ENCODE measurements around the gene ZFX.

The ZFX gene

DNA sequence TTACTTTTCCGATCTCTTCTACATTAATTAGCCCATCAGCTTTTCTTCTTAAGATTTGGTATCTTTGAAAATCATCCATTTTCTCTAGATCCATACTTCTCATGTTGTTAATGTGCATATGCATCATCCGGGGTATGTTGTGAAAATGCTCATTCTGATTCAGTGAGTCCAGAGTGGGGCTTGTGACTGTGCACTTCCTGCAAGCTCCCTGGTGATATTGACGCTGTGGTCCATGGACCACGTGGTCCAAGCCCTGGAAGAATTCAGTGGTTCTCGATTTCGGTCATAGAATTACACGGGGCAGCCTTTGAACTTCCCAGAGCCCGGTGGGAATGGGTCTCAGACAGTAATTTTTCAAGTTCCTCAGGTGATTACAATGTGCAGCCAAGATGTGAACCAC, 69.8 kb downstream of the ZFX start:
- Histone ChIP-seq H3K79me2 (ENCODE audit: insufficient read depth, low read length) (no peaks in the 10 kb centered on the region), H3K27ac (ENCODE audit: low read length) (no peak overlapping the region), H3K9me3 (ENCODE audit: insufficient read depth, low read length, severe bottlenecking) (no peaks in the 10 kb centered on the region), H3K4me3 (ENCODE audit: low read depth in 1 of 2, low read length in 2 of 2) (no peak overlapping the region), H2AFZ (ENCODE audit: low read depth, low read length) (no peak overlapping the region), H3K9ac (ENCODE audit: low read depth, low read length) (no peak overlapping the region), H4K20me1 (ENCODE audit: insufficient read depth, low read length) (no peaks in the 10 kb centered on the region), H3K4me1 (ENCODE audit: insufficient read depth, low read length) (no peaks in the 10 kb centered on the region), H3K27me3 (ENCODE audit: insufficient read depth, low read length, poor library complexity) (no peaks in the 10 kb centered on the region), H3K4me2 (ENCODE audit: insufficient read depth, low read length) (no peak overlapping the region), H3K36me3 (ENCODE audit: insufficient read depth, low read length) (no peaks in the 10 kb centered on the region)
- no peak for TF ChIP-seq EZH2 (IDR thresholded peaks at IDR 0.05; ENCODE audit: borderline replicate concordance, low read depth, low read length, severe bottlenecking)
- TF ChIP-seq, protein P1, sequence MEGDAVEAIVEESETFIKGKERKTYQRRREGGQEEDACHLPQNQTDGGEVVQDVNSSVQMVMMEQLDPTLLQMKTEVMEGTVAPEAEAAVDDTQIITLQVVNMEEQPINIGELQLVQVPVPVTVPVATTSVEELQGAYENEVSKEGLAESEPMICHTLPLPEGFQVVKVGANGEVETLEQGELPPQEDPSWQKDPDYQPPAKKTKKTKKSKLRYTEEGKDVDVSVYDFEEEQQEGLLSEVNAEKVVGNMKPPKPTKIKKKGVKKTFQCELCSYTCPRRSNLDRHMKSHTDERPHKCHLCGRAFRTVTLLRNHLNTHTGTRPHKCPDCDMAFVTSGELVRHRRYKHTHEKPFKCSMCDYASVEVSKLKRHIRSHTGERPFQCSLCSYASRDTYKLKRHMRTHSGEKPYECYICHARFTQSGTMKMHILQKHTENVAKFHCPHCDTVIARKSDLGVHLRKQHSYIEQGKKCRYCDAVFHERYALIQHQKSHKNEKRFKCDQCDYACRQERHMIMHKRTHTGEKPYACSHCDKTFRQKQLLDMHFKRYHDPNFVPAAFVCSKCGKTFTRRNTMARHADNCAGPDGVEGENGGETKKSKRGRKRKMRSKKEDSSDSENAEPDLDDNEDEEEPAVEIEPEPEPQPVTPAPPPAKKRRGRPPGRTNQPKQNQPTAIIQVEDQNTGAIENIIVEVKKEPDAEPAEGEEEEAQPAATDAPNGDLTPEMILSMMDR (IDR thresholded peaks at IDR 0.05; ENCODE audit: borderline replicate concordance, extremely low read depth, low read length, poor library complexity, severe bottlenecking), result no peak
- DNase-seq, result no peak
- ATAC-seq (ENCODE audit: insufficient read depth, low read depth), result no peak

DNA sequence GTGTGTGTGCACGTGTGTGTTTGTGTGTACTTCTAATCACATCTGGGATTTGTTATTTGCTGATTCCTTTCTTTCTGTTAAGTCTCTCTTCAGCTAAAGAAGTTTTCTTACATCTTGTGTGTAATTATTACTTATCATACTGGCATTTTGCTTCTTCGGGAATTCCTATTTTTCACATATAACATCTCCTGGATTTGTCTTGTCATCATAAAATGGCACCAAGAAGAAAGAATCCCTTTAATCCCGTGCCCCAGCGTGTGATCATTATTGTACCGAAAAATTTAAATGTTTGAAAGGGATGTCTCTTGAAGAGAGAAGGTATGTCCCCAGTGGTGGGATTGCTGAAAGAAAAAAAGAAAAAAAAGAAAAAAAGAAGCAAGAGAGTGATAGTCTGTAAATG, 72.3 kb downstream of the ZFX start:
- Histone ChIP-seq H3K9me3 (ENCODE audit: insufficient read depth, low read length, severe bottlenecking) (no peaks in the 10 kb centered on the region), H3K27me3 (ENCODE audit: insufficient read depth, low read length, poor library complexity) (no peaks in the 10 kb centered on the region), H3K4me3 (ENCODE audit: low read depth in 1 of 2, low read length in 2 of 2) (no peak overlapping the region), H3K36me3 (ENCODE audit: insufficient read depth, low read length) (no peaks in the 10 kb centered on the region), H3K4me1 (ENCODE audit: insufficient read depth, low read length) (no peaks in the 10 kb centered on the region), H3K9ac (ENCODE audit: low read depth, low read length) (no peak overlapping the region), H3K4me2 (ENCODE audit: insufficient read depth, low read length) (no peak overlapping the region), H3K27ac (ENCODE audit: low read length) (no peak overlapping the region), H3K79me2 (ENCODE audit: insufficient read depth, low read length) (no peaks in the 10 kb centered on the region), H4K20me1 (ENCODE audit: insufficient read depth, low read length) (no peaks in the 10 kb centered on the region), H2AFZ (ENCODE audit: low read depth, low read length) (no peak overlapping the region)
- TF ChIP-seq EZH2 (IDR thresholded peaks at IDR 0.05; ENCODE audit: borderline replicate concordance, low read depth, low read length, severe bottlenecking), result no peak
- TF ChIP-seq, protein P1 (IDR thresholded peaks at IDR 0.05; ENCODE audit: borderline replicate concordance, extremely low read depth, low read length, poor library complexity, severe bottlenecking), result no peak
- DNase-seq, result no peak
- no peak for ATAC-seq (ENCODE audit: insufficient read depth, low read depth)

- Histone ChIP-seq H3K27ac (ENCODE audit: low read length) (no peak overlapping the region), H3K4me2 (ENCODE audit: insufficient read depth, low read length) (no peak overlapping the region), H3K36me3 (ENCODE audit: insufficient read depth, low read length) (no peaks in the 10 kb centered on the region), H3K9ac (ENCODE audit: low read depth, low read length) (no peak overlapping the region), H3K27me3 (ENCODE audit: insufficient read depth, low read length, poor library complexity) (no peaks in the 10 kb centered on the region), H2AFZ (ENCODE audit: low read depth, low read length) (no peak overlapping the region), H3K79me2 (ENCODE audit: insufficient read depth, low read length) (no peaks in the 10 kb centered on the region), H4K20me1 (ENCODE audit: insufficient read depth, low read length) (no peaks in the 10 kb centered on the region), H3K4me3 (ENCODE audit: low read depth in 1 of 2, low read length in 2 of 2) (no peak overlapping the region), H3K4me1 (ENCODE audit: insufficient read depth, low read length) (no peaks in the 10 kb centered on the region), H3K9me3 (ENCODE audit: insufficient read depth, low read length, severe bottlenecking) (no peaks in the 10 kb centered on the region)
- TF ChIP-seq EZH2 (IDR thresholded peaks at IDR 0.05; ENCODE audit: borderline replicate concordance, low read depth, low read length, severe bottlenecking), result no peak
- TF ChIP-seq, protein P1 (IDR thresholded peaks at IDR 0.05; ENCODE audit: borderline replicate concordance, extremely low read depth, low read length, poor library complexity, severe bottlenecking), result no peak
- ATAC-seq (ENCODE audit: insufficient read depth, low read depth) (no peak), DNase-seq (no peak)
Measured at GRCh38 chrX:24225265-24225664, 75.7 kb downstream of the ZFX start.

GRCh38 chrX:24226176-24226575, 76.6 kb downstream of the ZFX start:
- H4K20me1 ChIP-seq (ENCODE audit: insufficient read depth, low read length), result no peaks in the 10 kb centered on the region
- no peaks in the 10 kb centered on the region for H3K4me1 ChIP-seq (ENCODE audit: insufficient read depth, low read length)
- no peak for TF ChIP-seq EZH2 (IDR thresholded peaks at IDR 0.05; ENCODE audit: borderline replicate concordance, low read depth, low read length, severe bottlenecking)
- TF ChIP-seq, protein P1 (IDR thresholded peaks at IDR 0.05; ENCODE audit: borderline replicate concordance, extremely low read depth, low read length, poor library complexity, severe bottlenecking), result no peak
- no peaks in the 10 kb centered on the region for H3K9me3 ChIP-seq (ENCODE audit: insufficient read depth, low read length, severe bottlenecking)
- no peaks in the 10 kb centered on the region for H3K79me2 ChIP-seq (ENCODE audit: insufficient read depth, low read length)
- H3K9ac ChIP-seq (ENCODE audit: low read depth, low read length), result no peak overlapping the region
- no peak overlapping the region for H3K27ac ChIP-seq (ENCODE audit: low read length)
- no peaks in the 10 kb centered on the region for H3K27me3 ChIP-seq (ENCODE audit: insufficient read depth, low read length, poor library complexity)
- no peak overlapping the region for H3K4me2 ChIP-seq (ENCODE audit: insufficient read depth, low read length)
- no peak overlapping the region for H2AFZ ChIP-seq (ENCODE audit: low read depth, low read length)
- DNase-seq (no peak), ATAC-seq (ENCODE audit: insufficient read depth, low read depth) (no peak)
- H3K4me3 ChIP-seq (ENCODE audit: low read depth in 1 of 2, low read length in 2 of 2), result no peak overlapping the region
- H3K36me3 ChIP-seq (ENCODE audit: insufficient read depth, low read length), result no peaks in the 10 kb centered on the region
